Measurements from ENCODE around the gene CORIN. TPM values are rescaled to one million over a fixed set of nuclear protein-coding genes. Genes with fewer than 3 reads are reported as not detected.

CORIN gene
- total and polyA plus RNA-seq, 4 donors, result 0.02 to 0.23 (median 0.15) TPM

- TF ChIP-seq CTCF (IDR thresholded peaks at IDR 0.05; ENCODE audit: low read depth, low read length, missing input control) (no peak), EGR1 (IDR thresholded peaks at IDR 0.05; ENCODE audit: low read depth in 2 of 2) (no peak), RAD21 (IDR thresholded peaks at IDR 0.05) (no peak)
These were observed 194.7 kb downstream of the CORIN start (continued) for GRCh38 chr4:47642985-47643760.

- DNase-seq (ENCODE audit: low spot score), result no peak
- no peaks in the 10 kb centered on the region for H3K4me1 ChIP-seq (ENCODE audit: control insufficient read depth in 4 of 4, insufficient read depth in 4 of 4, low read length in 3 of 4)
- H3K36me3 ChIP-seq (ENCODE audit: control insufficient read depth in 4 of 4, insufficient read depth in 3 of 4, low read depth in 1 of 4, low read length in 3 of 4), result no peaks in the 10 kb centered on the region
- TF ChIP-seq FOXA1 (IDR thresholded peaks at IDR 0.05) (no peak), CTCF (IDR thresholded peaks at IDR 0.05; ENCODE audit: low read depth, low read length, missing input control) (no peak), TAF1 (conservative IDR thresholded peaks at IDR 0.05) (no peak), EGR1 (IDR thresholded peaks at IDR 0.05; ENCODE audit: low read depth in 2 of 2) (no peak), HNF4G (IDR thresholded peaks at IDR 0.05) (no peak), MAX (IDR thresholded peaks at IDR 0.05) (no peak), HNF4A (conservative IDR thresholded peaks at IDR 0.05) (no peak), JUND (IDR thresholded peaks at IDR 0.05) (no peak), ATF3 (IDR thresholded peaks at IDR 0.05) (no peak), ZBTB33 (IDR thresholded peaks at IDR 0.05) (no peak), SP1 (IDR thresholded peaks at IDR 0.05) (no peak), GABPA (IDR thresholded peaks at IDR 0.05 in 1 of 2, conservative IDR thresholded peaks at IDR 0.05 in 1 of 2) (no peak), YY1 (IDR thresholded peaks at IDR 0.05) (no peak), RAD21 (IDR thresholded peaks at IDR 0.05) (no peak), NR2F2 (IDR thresholded peaks at IDR 0.05) (no peak)
- no peak overlapping the region for H3K4me3 ChIP-seq (ENCODE audit: low read depth in 1 of 3, low read length in 3 of 3)
- H3K27me3 ChIP-seq (ENCODE audit: control insufficient read depth in 4 of 4, insufficient read depth in 4 of 4, low read length in 3 of 4), result no peaks in the 10 kb centered on the region
- H3K9ac ChIP-seq (ENCODE audit: low read depth in 1 of 2, low read length in 2 of 2), result no peak overlapping the region
- no peak overlapping the region for H3K27ac ChIP-seq (ENCODE audit: low read depth in 1 of 2, low read length in 2 of 2)
- no peaks in the 10 kb centered on the region for H3K9me3 ChIP-seq (ENCODE audit: control insufficient read depth in 4 of 4, low read length in 3 of 4)
- WGBS, result 90% methylated on average over 6 of the region's 6 CpGs
These were observed 195.6 kb downstream of the CORIN start for GRCh38 chr4:47642191-47642830.
